K562 (cell line): ENCODE measurements around the gene PSPH. TPM values are rescaled to one million over a fixed set of nuclear protein-coding genes. Genes with fewer than 3 reads are reported as not detected.

Experiments used
- ATAC-seq: fragments of 200-7000 bp; cut with Tn5 transposase; 3 replicates; pipeline ENCODE4 v1.9.1; 2020; ENCODE audit warnings: moderate library complexity
- BruUV-seq: library from RNA; stranded (reverse); fragments of 400-500 nt; replicated peaks from 2 replicates; lab custom pipeline; 2021; lab: Mats Ljungman, UMichigan
- CTCF ChIA-PET: fragments of 300-600 bp; formaldehyde crosslinking; extraction: SDS; loops from one replicate; lab custom pipeline; 2021; ENCODE audit warnings: low intra/inter-chr PET ratio; lab: Yijun Ruan, JAX
- POLR2A ChIA-PET: fragments of 300-600, 350-650 bp; sonication (Branson Sonifier 250); formaldehyde crosslinking; extraction: SDS; loops from one replicate; lab custom pipeline; 2021; ENCODE audit warnings: antibody characterized with exemption, inconsistent platforms; lab: Yijun Ruan, JAX
- DNase-seq, 4 experiments: peaks; one replicate each; pipeline versions ENCODE4 v3.0.0 to v3.0.0-alpha.2; 2011 to 2018; ENCODE audit warnings: low spot score in 3 of 4, mixed read lengths in 3 of 4; ENCODE audit errors: extremely low read depth in 1 of 4
- FAIRE-seq: peaks from 2 replicates; lab custom pipeline; 2011; peaks lifted over from hg19 to GRCh38; lab: Jason Lieb, UNC
- H2AFZ ChIP-seq: 2 replicates; pipeline ENCODE4 v1.6.0; 2011; ENCODE audit warnings: low read depth, low read length, control low read depth, inconsistent platforms
- H3K27ac ChIP-seq: fragments of 200-600 bp; 3 replicates; pipeline ENCODE4 v1.8.0; 2011; ENCODE audit warnings: low read depth, mild to moderate bottlenecking, control low read depth, inconsistent platforms, low read length, moderate library complexity, mixed read lengths; ENCODE audit errors: extremely low read depth
- H3K27me3 ChIP-seq, 2 experiments: fragments of 300-600 bp in 1 of 2; 2 replicates in 1 of 2; 3 replicates in 1 of 2; pipeline versions ENCODE4 v1.6.0 to v1.8.0; 2011; ENCODE audit warnings: inconsistent platforms in 2 of 2, low read length in 2 of 2, mild to moderate bottlenecking in 1 of 2, mixed read lengths in 1 of 2, moderate library complexity in 1 of 2; ENCODE audit not compliant: control insufficient read depth in 2 of 2, insufficient read depth in 2 of 2
- H3K36me3 ChIP-seq: fragments of 300-600 bp; 3 replicates; pipeline ENCODE4 v1.8.0; 2011; ENCODE audit warnings: mild to moderate bottlenecking, low read length, inconsistent platforms; ENCODE audit not compliant: control insufficient read depth, insufficient read depth
- H3K4me1 ChIP-seq, 2 experiments: fragments of 200-600 bp in 1 of 2; replicated peaks in 1 of 2; 2 replicates in 1 of 2; 3 replicates in 1 of 2; pipeline versions ENCODE4 v1.5.1 to v1.8.0; 2011; ENCODE audit warnings: inconsistent platforms in 2 of 2, low read length in 2 of 2, mild to moderate bottlenecking in 1 of 2, mixed read lengths in 1 of 2, moderate library complexity in 1 of 2; ENCODE audit not compliant: control insufficient read depth in 2 of 2, insufficient read depth in 2 of 2
- H3K4me2 ChIP-seq: 2 replicates; pipeline ENCODE4 v1.6.1; 2011; ENCODE audit warnings: low read length, control low read depth, inconsistent platforms, mixed read lengths; ENCODE audit not compliant: insufficient read depth
- H3K4me3 ChIP-seq: fragments of 200-600 bp; sonication (generic), shearing (Covaris generic); 2 replicates; pipeline ENCODE4 v1.5.1; 2016; ENCODE audit warnings: control low read depth, inconsistent platforms
- H3K79me2 ChIP-seq: fragments of 200-600 bp; 3 replicates; pipeline ENCODE4 v1.8.0; 2011; ENCODE audit warnings: low read length, inconsistent platforms; ENCODE audit not compliant: control insufficient read depth, insufficient read depth
- H3K9ac ChIP-seq, 2 experiments: 2 replicates each; pipeline versions ENCODE4 v1.6.0 to v1.6.1; 2011; ENCODE audit warnings: low read depth in 2 of 2, low read length in 2 of 2, control low read depth in 1 of 2, inconsistent platforms in 1 of 2, mild to moderate bottlenecking in 1 of 2, mixed read lengths in 1 of 2; ENCODE audit not compliant: insufficient read depth in 1 of 2
- H3K9me1 ChIP-seq: one replicate; pipeline ENCODE4 v1.6.0; 2011; ENCODE audit warnings: inconsistent platforms, mild to moderate bottlenecking, low read length, moderate library complexity; ENCODE audit not compliant: control insufficient read depth, insufficient read depth
- H3K9me3 ChIP-seq: replicated peaks from 2 replicates; pipeline ENCODE4 v1.5.1; 2011; ENCODE audit warnings: low read depth, low read length, inconsistent platforms; ENCODE audit not compliant: control insufficient read depth, insufficient read depth
- H4K20me1 ChIP-seq: replicated peaks from 2 replicates; pipeline ENCODE4 v1.6.1; 2011; ENCODE audit warnings: low read length, inconsistent platforms, mixed read lengths; ENCODE audit not compliant: control insufficient read depth, insufficient read depth
- ARID2 ChIP-seq: fragments of 450-650 bp; IDR thresholded peaks from 2 replicates; pipeline ENCODE4 v1.6.1; 2017; ENCODE audit warnings: antibody characterized with exemption, mild to moderate bottlenecking
- MTA1 ChIP-seq: fragments of 450-650 bp; IDR thresholded peaks from 2 replicates; pipeline ENCODE4 v1.6.1; 2017; ENCODE audit warnings: borderline replicate concordance
- MYNN ChIP-seq, 2 experiments: sonication (generic); formaldehyde crosslinking in 1 of 2; IDR thresholded peaks; 2 replicates each; pipeline versions ENCODE4 v1.5.0 to v1.6.1; 2016 to 2020; ENCODE audit warnings: antibody characterized with exemption in 1 of 2, missing genetic modification reagents in 1 of 2
- NEUROD1 ChIP-seq: fragments of 150-350 bp; IDR thresholded peaks from 2 replicates; pipeline ENCODE4 v1.6.1; 2014; ENCODE audit warnings: borderline replicate concordance, low read length, low read depth; ENCODE audit not compliant: partially characterized antibody
- POLR2G ChIP-seq: fragments of 200-400 bp; formaldehyde crosslinking; IDR thresholded peaks from 2 replicates; pipeline ENCODE4 v1.6.1; 2017; ENCODE audit warnings: low read depth, mild to moderate bottlenecking, antibody characterized with exemption, low read length, moderate library complexity
- PTBP1 ChIP-seq: fragments of 200-400 bp; formaldehyde crosslinking; IDR thresholded peaks from 2 replicates; pipeline ENCODE4 v1.6.1; 2017; ENCODE audit warnings: low read depth, low read length
- RB1 ChIP-seq: fragments of 450-650 bp; IDR thresholded peaks from 2 replicates; pipeline ENCODE4 v1.6.1; 2017; ENCODE audit warnings: low read depth, mild to moderate bottlenecking
- RBM39 ChIP-seq: fragments of 200-400 bp; formaldehyde crosslinking; optimal IDR thresholded peaks from 2 replicates; pipeline ENCODE3; 2018; ENCODE audit warnings: low read depth, low read length
- SMARCA4 ChIP-seq: fragments of 450-650 bp; IDR thresholded peaks from 2 replicates; pipeline ENCODE4 v1.6.1; 2016
- THRAP3 ChIP-seq: fragments of 450-650 bp; IDR thresholded peaks from 2 replicates; pipeline ENCODE4 v1.6.1; 2016; ENCODE audit warnings: mild to moderate bottlenecking, inconsistent platforms, borderline replicate concordance
- WGBS: fragments of 100-300 bp; shearing (Covaris generic); methylation state at CpG from one replicate; pipeline ENCODE4 v1.1.6; 2016; ENCODE audit warnings: low coverage, mixed read lengths; ENCODE audit not compliant: insufficient coverage; ENCODE audit errors: missing lambda C conversion rate; 5-methylcytosine and 5-hydroxymethylcytosine counted together
- in situ Hi-C: fragments of 300-500 bp; cut with MboI; formaldehyde crosslinking; loops from 4 replicates; pipeline ENCODE4 v1.15.0; 2018; ENCODE audit warnings: inconsistent platforms, mixed read lengths
- intact Hi-C: fragments of 100-400 bp; cut with micrococcal nuclease; formaldehyde crosslinking; loops from 2 replicates; pipeline ENCODE4 v1.14.2; 2022
- polyA plus RNA-seq, 8 experiments: library from polyadenylated mRNA; depleted of rRNA in 4 of 8; stranded (reverse) in 5 of 8; unstranded in 3 of 8; fragments of >200 nt; fragmentation: Nextera tagmentation in 2 of 8; fragmentation: Illumina TruSeq in 1 of 8; extraction: Ambion mirVana in 2 of 8; extraction: Trizol in 1 of 8; gene quantifications; 2 replicates each; pipeline versions ENCODE4 v1.2.1 to v1.2.3, GENCODE V29; 2011 to 2014; ENCODE audit warnings: inconsistent platforms in 1 of 8, missing spikeins in 1 of 8
- total RNA-seq, 7 experiments: library from RNA; depleted of rRNA in 6 of 7; stranded (reverse); fragments of >200 nt in 6 of 7; fragmentation: Illumina TruSeq in 2 of 7; extraction: Trizol in 2 of 7; gene quantifications; 2 replicates each; pipeline versions ENCODE4 v1.2.1 to v1.2.3, GENCODE V29; 2011 to 2021; ENCODE audit warnings: low replicate concordance in 1 of 7
- TF ChIP-seq, protein P1 (sequence below): sonication (generic); formaldehyde crosslinking; IDR thresholded peaks from 2 replicates; pipeline ENCODE4 v1.8.1; 2023; ENCODE audit warnings: mild to moderate bottlenecking, missing genetic modification reagents
- TF ChIP-seq, protein P2 (sequence below): fragments of 450-650 bp; IDR thresholded peaks from 2 replicates; pipeline ENCODE4 v1.6.1; 2016; ENCODE audit warnings: mild to moderate bottlenecking
- TF ChIP-seq, protein P3 (sequence below): sonication (generic); formaldehyde crosslinking; IDR thresholded peaks from 2 replicates; pipeline ENCODE4 v1.9.0; 2022; ENCODE audit warnings: mild to moderate bottlenecking, missing genetic modification reagents
- TF ChIP-seq, protein P4 (sequence below), 2 experiments: IDR thresholded peaks; 2 replicates each; pipeline ENCODE4 v1.6.1; 2011; ENCODE audit warnings: borderline replicate concordance in 1 of 2, control low read depth in 1 of 2, low read depth in 1 of 2, low read length in 1 of 2, mild to moderate bottlenecking in 1 of 2, mixed read lengths in 1 of 2, moderate library complexity in 1 of 2; ENCODE audit not compliant: insufficient read depth in 1 of 2, insufficient read length in 1 of 2, poor library complexity in 1 of 2, severe bottlenecking in 1 of 2; ENCODE audit errors: extremely low read depth in 1 of 2

PSPH gene
- total and polyA plus RNA-seq, 9 of the 15 experiments (the other 6 are each of a cell fraction or from before 2014, with no cell fraction given), result 6.3 to 46.8 (median 20.2) TPM

DNA sequence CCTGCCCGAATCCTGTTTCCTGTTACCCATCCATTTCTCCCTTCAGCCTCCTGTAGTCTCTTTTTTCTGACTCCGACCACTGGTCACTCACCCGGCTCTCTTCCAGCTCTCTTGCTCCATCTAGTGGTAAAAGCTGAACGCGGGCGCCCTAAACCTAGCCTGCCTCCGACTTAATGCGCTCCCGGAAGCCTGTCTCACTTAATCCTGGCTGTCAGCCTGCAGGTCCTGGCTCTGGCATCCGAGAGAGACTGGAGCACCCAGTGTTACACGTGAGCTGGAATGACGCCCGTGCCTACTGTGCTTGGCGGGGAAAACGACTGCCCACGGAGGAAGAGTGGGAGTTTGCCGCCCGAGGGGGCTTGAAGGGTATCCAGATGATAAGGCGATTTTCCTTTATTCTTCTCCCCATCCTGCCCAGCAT, 23.1 kb upstream of the PSPH start:
- ChIA-PET POLR2A (interaction anchor here (0.6 to 1.4 kb wide), 6 partner anchors 9 to 123 kb away, joined by 3 to 6 read pairs (median 3); partner anchors contain the start of genes PHKG1 and SUMF2), CTCF (interaction anchor here (1.2 to 1.7 kb wide), 4 partner anchors 68 to 481 kb away, joined by 3 to 8 read pairs (median 6); no protein-coding TSS in a partner anchor)
- FAIRE-seq (peak; percentile 81), ATAC-seq (peak; percentile 96), DNase-seq (peak; percentile 74 to 82 (median 80))
- Histone ChIP-seq H3K79me2 (no peaks in the 10 kb centered on the region), H3K9me3 (no peaks in the 10 kb centered on the region), H3K4me2 (no peak overlapping the region), H3K9ac (no peak overlapping the region), H3K9me1 (no peaks in the 10 kb centered on the region), H3K4me1 (peaks cover 0 to 5% of the 10 kb centered on the region in 2 experiments; a peak in 1 of 5 replicates), H3K27me3 (no peaks in the 10 kb centered on the region), H2AFZ (no peak overlapping the region), H3K27ac (no peak overlapping the region; the same call in 2 of the 3 replicates), H3K36me3 (peaks cover 59% of the 10 kb centered on the region), H3K4me3 (no peak overlapping the region), H4K20me1 (no peaks in the 10 kb centered on the region)
- in situ Hi-C loops, result loop anchor here (5.0 kb wide), 1 partner anchor 72 kb away; no protein-coding TSS in a partner anchor
- BruUV-seq, result no TSS peak
- intact Hi-C loops, result loop anchor here (1.0 to 5.0 kb wide), 3 partner anchors 70 to 482 kb away; no protein-coding TSS in a partner anchor
- WGBS, result 34% methylated on average over 19 of the region's 19 CpGs
- TF ChIP-seq POLR2G, result 0 out of 2 replicates have a peak, but pooled peaks have one; percentile 34
- TF ChIP-seq NEUROD1, result no peak
- TF ChIP-seq, protein P1, sequence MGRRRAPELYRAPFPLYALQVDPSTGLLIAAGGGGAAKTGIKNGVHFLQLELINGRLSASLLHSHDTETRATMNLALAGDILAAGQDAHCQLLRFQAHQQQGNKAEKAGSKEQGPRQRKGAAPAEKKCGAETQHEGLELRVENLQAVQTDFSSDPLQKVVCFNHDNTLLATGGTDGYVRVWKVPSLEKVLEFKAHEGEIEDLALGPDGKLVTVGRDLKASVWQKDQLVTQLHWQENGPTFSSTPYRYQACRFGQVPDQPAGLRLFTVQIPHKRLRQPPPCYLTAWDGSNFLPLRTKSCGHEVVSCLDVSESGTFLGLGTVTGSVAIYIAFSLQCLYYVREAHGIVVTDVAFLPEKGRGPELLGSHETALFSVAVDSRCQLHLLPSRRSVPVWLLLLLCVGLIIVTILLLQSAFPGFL, result 0 out of 2 replicates have a peak, but pooled peaks have one; percentile 37
- TF ChIP-seq MYNN (IDR thresholded peaks at IDR 0.05), result no peak
- no peak for TF ChIP-seq MYNN (CRISPR knock-in tag; IDR thresholded peaks at IDR 0.05)
- no peak for TF ChIP-seq PTBP1
- TF ChIP-seq, protein P2, sequence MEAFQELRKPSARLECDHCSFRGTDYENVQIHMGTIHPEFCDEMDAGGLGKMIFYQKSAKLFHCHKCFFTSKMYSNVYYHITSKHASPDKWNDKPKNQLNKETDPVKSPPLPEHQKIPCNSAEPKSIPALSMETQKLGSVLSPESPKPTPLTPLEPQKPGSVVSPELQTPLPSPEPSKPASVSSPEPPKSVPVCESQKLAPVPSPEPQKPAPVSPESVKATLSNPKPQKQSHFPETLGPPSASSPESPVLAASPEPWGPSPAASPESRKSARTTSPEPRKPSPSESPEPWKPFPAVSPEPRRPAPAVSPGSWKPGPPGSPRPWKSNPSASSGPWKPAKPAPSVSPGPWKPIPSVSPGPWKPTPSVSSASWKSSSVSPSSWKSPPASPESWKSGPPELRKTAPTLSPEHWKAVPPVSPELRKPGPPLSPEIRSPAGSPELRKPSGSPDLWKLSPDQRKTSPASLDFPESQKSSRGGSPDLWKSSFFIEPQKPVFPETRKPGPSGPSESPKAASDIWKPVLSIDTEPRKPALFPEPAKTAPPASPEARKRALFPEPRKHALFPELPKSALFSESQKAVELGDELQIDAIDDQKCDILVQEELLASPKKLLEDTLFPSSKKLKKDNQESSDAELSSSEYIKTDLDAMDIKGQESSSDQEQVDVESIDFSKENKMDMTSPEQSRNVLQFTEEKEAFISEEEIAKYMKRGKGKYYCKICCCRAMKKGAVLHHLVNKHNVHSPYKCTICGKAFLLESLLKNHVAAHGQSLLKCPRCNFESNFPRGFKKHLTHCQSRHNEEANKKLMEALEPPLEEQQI, result 0 out of 2 replicates have a peak, but pooled peaks have one; percentile 23
- TF ChIP-seq, protein P3, sequence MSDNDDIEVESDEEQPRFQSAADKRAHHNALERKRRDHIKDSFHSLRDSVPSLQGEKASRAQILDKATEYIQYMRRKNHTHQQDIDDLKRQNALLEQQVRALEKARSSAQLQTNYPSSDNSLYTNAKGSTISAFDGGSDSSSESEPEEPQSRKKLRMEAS (CRISPR knock-in tag), result 0 out of 2 replicates have a peak, but pooled peaks have one; percentile 20
- TF ChIP-seq, protein P4, sequence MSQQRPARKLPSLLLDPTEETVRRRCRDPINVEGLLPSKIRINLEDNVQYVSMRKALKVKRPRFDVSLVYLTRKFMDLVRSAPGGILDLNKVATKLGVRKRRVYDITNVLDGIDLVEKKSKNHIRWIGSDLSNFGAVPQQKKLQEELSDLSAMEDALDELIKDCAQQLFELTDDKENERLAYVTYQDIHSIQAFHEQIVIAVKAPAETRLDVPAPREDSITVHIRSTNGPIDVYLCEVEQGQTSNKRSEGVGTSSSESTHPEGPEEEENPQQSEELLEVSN (IDR thresholded peaks at IDR 0.05; ENCODE audit: borderline replicate concordance in 1 of 2, extremely low read depth in 1 of 2, insufficient read depth in 1 of 2, insufficient read length in 1 of 2, low read depth in 1 of 2, low read length in 1 of 2, poor library complexity in 1 of 2, severe bottlenecking in 1 of 2), result no peak
- peak; percentile 34; the same call in 1 of the 2 replicates for TF ChIP-seq RB1
- no peak for TF ChIP-seq MTA1
- TF ChIP-seq RBM39, result peak; percentile 45
- TF ChIP-seq ARID2, result peak; percentile 83
- no peak for TF ChIP-seq THRAP3
- no peak for TF ChIP-seq SMARCA4
